GM12873 (cell line): Measurements from ENCODE around the gene GALNTL6.

Experiments used
- CTCF ChIP-seq: IDR thresholded peaks from 2 replicates; pipeline ENCODE4 v1.5.1; 2012; ENCODE audit warnings: low read depth, mild to moderate bottlenecking, moderate library complexity, low read length, control low read depth; ENCODE audit not compliant: insufficient read depth; ENCODE audit errors: missing control alignments

Gene GALNTL6

GRCh38 chr4:173051716-173052115 lies 1238.5 kb downstream of the GALNTL6 start:
- no peak for TF ChIP-seq CTCF

DNA sequence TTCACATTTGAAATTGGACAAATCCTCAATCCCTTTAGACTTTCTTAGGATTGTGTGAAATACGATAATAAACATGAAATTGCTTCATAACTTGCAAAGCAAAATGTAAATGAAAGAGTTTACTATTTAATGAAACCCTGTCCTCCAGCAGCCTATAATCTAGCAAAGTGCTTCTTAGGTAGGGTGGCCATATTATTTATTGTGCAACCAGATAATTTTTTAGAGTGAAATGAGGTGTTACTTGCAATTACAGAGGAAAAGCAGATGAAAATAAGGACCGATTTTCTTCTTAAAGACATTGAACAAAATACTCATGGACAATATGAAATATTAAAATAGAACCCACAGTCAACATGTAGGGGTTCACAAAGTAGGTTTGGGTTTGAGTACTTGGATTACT lies 1239.2 kb downstream of the GALNTL6 start:
- no peak for TF ChIP-seq CTCF

DNA sequence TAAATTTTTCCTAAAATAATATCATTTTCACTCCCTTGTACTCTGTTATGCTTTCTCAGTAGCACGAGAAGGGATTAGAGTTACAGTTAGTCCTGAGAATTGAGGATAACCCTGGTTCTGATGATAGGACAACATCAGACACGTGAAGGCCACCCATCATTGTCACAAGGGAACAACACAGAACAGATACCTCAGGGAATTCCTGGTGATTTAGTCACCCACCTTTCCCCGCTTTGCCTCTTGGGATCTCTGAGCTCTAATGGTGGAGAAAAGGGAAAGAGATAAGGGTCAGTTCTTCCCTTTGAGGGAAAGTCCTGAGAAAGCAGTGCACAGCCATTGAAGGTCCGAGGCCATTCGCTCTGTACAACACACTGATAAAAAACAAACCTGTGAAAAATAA lies 1243.1 kb downstream of the GALNTL6 start:
- TF ChIP-seq CTCF, result no peak

DNA sequence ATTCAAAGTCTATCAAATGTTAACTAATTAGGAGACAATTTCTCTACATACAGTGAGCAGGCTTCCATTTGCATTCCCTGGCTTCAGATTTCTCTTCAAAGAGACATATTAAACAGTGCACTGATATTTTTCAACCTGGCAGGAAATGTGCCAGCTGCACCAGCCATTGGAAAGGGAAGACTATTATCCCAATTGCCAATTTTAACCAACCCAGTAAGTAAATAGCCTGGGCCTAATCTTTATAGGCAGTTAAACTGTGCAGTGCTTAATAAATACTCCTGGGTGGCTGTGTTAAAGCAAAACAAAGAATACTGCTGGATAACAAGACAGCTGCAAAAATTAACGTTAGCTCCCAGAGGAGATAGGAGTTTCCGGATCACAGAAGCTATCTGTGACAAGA lies 1243.5 kb downstream of the GALNTL6 start:
- no peak for TF ChIP-seq CTCF

- TF ChIP-seq CTCF, result no peak
Measured at GRCh38 chr4:173057442-173057841, 1244.2 kb downstream of the GALNTL6 start.

DNA sequence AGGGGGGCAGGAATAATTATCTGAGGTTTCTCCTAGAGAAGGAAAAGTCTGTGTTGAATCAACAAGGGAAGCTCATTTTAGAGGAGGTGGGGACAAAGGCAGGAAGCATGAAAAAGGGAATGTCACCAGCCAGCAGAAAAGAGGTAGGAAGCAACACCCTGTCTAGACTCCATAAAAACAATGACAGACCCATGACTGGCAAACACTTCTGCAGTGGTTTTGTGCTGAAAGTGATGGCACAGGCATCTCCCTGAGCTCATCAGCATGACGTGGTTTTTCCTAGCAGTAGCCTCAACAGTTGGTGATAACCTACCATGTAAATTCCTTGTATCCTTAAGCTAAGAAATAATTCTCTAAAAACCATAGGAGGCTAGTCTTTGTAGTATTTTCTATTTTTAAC lies 1244.7 kb downstream of the GALNTL6 start:
- TF ChIP-seq CTCF, result no peak

- TF ChIP-seq CTCF, result no peak
Measured at GRCh38 chr4:173061160-173061559, 1248.0 kb downstream of the GALNTL6 start.
